Testis (tissue), 2 donors: ENCODE results near the gene PLA2G4D.

Experiments used
- CTCF ChIP-seq, 3 experiments: fragments of 450-650 bp in 2 of 3; fragments of 200-600 bp in 1 of 3; sonication (generic) in 1 of 3; IDR thresholded peaks; one replicate each; pipeline ENCODE4 v1.5.1; 2016 to 2019; ENCODE audit warnings: antibody characterized with exemption in 3 of 3, mild to moderate bottlenecking in 2 of 3, moderate library complexity in 1 of 3
- POLR2A ChIP-seq: fragments of 450-650 bp; IDR thresholded peaks from one replicate; pipeline ENCODE4 v1.6.1; 2017; ENCODE audit warnings: antibody characterized with exemption, mild to moderate bottlenecking, moderate library complexity

DNA sequence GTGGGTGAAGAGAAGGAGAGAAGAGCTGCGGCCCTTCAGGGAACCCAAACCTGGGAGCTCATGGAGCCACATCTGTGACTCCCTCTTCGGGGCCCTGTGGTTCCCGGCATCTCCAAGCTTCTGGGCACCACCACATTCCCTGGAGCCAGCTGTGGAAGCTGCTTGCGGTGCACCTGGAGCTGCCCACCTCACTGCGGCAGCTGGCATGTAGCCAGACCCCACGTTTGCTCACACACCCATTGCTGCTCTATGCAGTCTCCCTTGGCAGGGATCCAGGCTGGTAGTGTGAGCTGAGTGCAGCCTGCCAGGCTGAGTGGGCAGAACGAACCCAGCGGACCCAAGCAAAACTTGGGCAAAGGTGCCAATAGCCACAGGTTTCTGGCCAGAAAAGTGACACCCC is 56.7 kb downstream of the PLA2G4D start:
- no peak for TF ChIP-seq CTCF (IDR thresholded peaks at IDR 0.05)
- TF ChIP-seq POLR2A, result no peak
